ENCODE data around the gene ZDHHC14. TPM values are rescaled to one million over a fixed set of nuclear protein-coding genes. Genes with fewer than 3 reads are reported as not detected.
"Not testable (repeated sequence)": the region's sequence is repeated elsewhere in the genome, so short reads cannot be mapped to it uniquely, and the experiment has no call there.

The ZDHHC14 gene
- total RNA-seq, 6 experiments from 2014 or later, result 5.2 to 6.7 (median 6.0) TPM

DNA sequence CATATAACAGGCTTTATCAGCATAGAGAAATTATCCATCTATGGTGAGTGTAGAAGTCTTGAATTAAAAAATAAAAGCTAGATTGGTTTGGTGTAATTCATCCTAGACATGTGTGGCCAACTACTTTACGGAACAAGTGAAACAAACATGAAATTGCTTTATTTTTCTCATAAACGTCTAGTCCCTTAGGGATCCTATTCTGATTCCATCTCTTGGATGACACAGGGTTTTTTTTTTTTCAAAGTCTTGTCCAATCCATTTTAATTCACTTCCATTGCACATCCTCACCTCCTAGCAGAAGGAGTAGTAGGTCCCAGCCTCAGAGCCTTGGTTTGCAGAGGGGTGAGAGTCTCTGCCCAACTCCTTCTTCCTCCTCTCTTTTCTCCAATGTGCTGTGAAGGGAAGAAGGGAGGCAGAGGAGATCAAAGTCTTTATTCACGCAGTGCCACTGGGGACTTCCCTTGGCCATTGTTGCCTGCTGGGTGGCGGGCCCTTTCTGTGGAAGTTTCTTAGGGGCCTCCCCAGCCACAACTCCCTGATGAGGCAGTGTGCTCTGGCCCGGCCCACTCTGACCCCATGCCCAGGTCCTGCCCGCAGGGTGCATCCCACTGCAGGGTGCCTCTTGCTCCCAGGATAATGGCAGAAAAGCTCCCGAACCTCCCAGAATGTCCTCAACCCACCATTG lies 337.7 kb downstream of the ZDHHC14 start:
- no peak for DNase-seq
- TF ChIP-seq, protein P1, sequence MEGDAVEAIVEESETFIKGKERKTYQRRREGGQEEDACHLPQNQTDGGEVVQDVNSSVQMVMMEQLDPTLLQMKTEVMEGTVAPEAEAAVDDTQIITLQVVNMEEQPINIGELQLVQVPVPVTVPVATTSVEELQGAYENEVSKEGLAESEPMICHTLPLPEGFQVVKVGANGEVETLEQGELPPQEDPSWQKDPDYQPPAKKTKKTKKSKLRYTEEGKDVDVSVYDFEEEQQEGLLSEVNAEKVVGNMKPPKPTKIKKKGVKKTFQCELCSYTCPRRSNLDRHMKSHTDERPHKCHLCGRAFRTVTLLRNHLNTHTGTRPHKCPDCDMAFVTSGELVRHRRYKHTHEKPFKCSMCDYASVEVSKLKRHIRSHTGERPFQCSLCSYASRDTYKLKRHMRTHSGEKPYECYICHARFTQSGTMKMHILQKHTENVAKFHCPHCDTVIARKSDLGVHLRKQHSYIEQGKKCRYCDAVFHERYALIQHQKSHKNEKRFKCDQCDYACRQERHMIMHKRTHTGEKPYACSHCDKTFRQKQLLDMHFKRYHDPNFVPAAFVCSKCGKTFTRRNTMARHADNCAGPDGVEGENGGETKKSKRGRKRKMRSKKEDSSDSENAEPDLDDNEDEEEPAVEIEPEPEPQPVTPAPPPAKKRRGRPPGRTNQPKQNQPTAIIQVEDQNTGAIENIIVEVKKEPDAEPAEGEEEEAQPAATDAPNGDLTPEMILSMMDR (IDR thresholded peaks at IDR 0.05), result no peak
- H3K27me3 Mint-ChIP-seq (ENCODE audit: insufficient read depth), result peaks cover 29% of the 10 kb centered on the region
- H3K36me3 Mint-ChIP-seq (ENCODE audit: low read depth), result no peaks in the 10 kb centered on the region
- H3K9me3 Mint-ChIP-seq, result no peaks in the 10 kb centered on the region
- no peak overlapping the region for H3K27ac Mint-ChIP-seq
- peaks cover 49% of the 10 kb centered on the region for H3K4me1 Mint-ChIP-seq (ENCODE audit: low read depth)
- H3K4me3 Mint-ChIP-seq, result no peak overlapping the region

DNA sequence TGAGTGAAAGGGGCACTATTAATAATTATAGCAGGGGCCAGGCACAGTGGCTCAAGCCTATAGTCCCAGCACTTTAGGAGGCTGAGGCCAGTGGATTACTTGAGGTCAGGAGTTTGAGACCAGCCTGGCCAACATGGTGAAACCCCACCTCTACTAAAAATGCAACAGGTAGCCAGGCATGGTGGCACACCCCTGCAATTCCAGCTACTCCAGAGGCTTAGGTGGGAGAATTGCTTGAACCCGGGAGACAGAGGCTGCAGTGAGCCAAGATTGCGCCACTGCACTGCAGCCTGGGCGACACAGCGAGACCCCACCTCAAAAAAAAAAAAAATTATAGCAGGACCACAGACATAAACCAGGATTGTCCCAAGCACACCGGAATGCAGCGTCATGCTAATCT lies 340.0 kb downstream of the ZDHHC14 start:
- DNase-seq, H3K27ac Mint-ChIP-seq, H3K4me3 Mint-ChIP-seq: not testable (repeated sequence)
- Mint-ChIP-seq H3K4me1 (ENCODE audit: low read depth) (peaks cover 37% of the 10 kb centered on the region), H3K36me3 (ENCODE audit: low read depth) (peaks cover 14% of the 10 kb centered on the region), H3K9me3 (peaks cover 20% of the 10 kb centered on the region), H3K27me3 (ENCODE audit: insufficient read depth) (peaks cover 24% of the 10 kb centered on the region)

DNA sequence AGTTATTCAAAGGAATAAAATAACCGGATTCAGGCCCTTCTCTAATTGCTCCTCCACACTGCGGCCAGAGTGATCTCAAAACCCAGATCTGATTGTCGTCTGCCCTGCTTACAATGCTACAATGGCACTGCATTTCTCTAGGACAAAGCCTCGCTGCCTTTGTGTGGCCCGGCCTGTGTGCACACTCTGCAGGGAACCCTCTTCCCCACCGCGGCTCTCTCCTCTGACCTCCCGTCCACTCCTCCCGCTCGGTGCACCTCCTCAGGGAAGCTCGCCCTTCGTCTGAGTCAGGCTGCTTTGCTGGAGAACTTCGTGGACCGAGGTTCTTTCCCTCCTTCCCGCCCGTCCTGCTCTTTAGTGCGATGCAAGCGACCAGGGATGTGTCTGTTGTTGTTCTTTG lies 340.4 kb downstream of the ZDHHC14 start:
- no peak overlapping the region for H3K4me3 Mint-ChIP-seq
- peaks cover 26% of the 10 kb centered on the region for H3K27me3 Mint-ChIP-seq (ENCODE audit: insufficient read depth)
- TF ChIP-seq, protein P1 (IDR thresholded peaks at IDR 0.05), result no peak
- peaks cover 32% of the 10 kb centered on the region for H3K4me1 Mint-ChIP-seq (ENCODE audit: low read depth)
- DNase-seq, result no peak
- no peak overlapping the region for H3K27ac Mint-ChIP-seq
- peaks cover 24% of the 10 kb centered on the region for H3K9me3 Mint-ChIP-seq
- H3K36me3 Mint-ChIP-seq (ENCODE audit: low read depth), result peaks cover 19% of the 10 kb centered on the region

DNA sequence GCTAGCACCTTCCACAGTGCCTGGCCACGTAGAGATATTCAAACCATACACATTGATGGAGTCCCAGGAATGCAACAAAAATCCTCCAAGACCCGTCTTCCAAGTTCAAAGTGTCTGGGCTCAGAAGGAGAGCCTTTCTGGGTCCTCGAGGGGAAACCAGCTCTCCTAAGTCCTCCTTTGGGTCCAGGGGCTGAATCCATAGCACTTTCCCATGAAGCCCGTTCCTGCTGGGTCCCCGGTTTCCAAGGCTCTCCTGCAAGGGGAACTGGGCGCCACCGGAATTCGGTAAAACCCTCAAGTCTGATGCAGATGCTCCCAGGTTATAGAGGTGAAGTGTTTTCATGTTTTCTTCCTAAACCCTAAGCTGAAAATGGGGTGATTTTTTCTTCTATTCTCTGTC lies 340.8 kb downstream of the ZDHHC14 start:
- H3K4me1 Mint-ChIP-seq (ENCODE audit: low read depth), result peaks cover 28% of the 10 kb centered on the region
- H3K9me3 Mint-ChIP-seq, result peaks cover 24% of the 10 kb centered on the region
- TF ChIP-seq, protein P1 (IDR thresholded peaks at IDR 0.05), result no peak
- H3K27me3 Mint-ChIP-seq (ENCODE audit: insufficient read depth), result peaks cover 26% of the 10 kb centered on the region
- no peak overlapping the region for H3K27ac Mint-ChIP-seq
- peaks cover 19% of the 10 kb centered on the region for H3K36me3 Mint-ChIP-seq (ENCODE audit: low read depth)
- no peak overlapping the region for H3K4me3 Mint-ChIP-seq
- no peak for DNase-seq

DNA sequence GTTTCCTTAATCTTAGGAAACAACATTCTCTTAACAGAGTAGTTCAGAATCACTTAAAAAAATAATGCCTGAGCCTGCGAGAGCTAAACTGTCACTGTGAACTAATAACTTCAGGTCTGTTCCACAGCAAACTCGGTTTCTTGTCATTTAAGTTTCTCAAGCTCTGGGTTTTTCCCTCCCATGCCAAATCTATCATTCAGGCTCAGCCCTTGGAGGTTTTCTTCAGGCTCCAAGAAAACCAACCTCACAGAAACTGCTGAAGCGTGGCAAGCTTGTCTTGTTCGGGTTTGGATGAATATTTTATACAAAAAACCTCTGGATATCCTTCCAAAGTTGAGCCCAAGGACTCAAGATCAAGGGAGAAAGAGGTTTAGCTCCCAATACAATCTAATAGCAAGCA lies 342.4 kb downstream of the ZDHHC14 start:
- TF ChIP-seq, protein P1 (IDR thresholded peaks at IDR 0.05), result no peak
- DNase-seq, result no peak
- peaks cover 24% of the 10 kb centered on the region for H3K9me3 Mint-ChIP-seq
- peaks cover 19% of the 10 kb centered on the region for H3K36me3 Mint-ChIP-seq (ENCODE audit: low read depth)
- H3K27me3 Mint-ChIP-seq (ENCODE audit: insufficient read depth), result peaks cover 29% of the 10 kb centered on the region
- H3K4me1 Mint-ChIP-seq (ENCODE audit: low read depth), result peaks cover 20% of the 10 kb centered on the region
- H3K4me3 Mint-ChIP-seq, result no peak overlapping the region
- H3K27ac Mint-ChIP-seq, result no peak overlapping the region

DNA sequence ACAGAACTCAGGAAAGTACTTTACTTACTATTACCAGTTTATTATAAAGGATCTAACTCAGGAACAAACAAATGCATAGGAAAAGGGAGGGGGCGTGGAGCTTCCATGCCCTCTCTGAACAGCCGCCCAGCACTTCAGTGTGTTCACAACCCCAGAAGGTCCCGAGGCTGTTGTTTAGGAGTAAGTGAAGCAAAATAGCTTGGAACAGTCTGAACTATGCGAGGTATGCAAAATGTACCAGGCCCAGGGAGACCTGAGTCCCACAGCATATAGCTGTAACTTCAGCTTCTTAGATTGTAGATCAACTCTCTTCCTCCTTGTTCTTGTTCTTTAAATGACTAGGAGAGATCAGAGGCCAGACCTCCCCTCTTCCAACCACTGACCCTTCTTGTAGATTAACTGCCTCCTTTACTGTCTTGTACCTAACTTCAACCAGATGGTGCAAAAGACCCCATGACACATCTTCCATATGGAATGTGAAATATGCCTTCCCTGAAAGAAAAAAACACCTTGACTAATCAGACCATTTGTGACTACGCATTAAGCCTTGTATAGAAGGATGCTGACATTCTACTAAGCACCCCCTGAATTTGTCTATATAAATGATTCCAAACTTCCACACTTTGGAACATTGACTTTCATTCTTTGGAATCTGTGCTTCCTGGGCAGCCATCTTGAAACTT lies 343.3 kb downstream of the ZDHHC14 start:
- Mint-ChIP-seq H3K27me3 (ENCODE audit: insufficient read depth) (peaks cover 26% of the 10 kb centered on the region), H3K4me3 (no peak overlapping the region), H3K27ac (no peak overlapping the region; the same call in 1 of the 2 replicates), H3K9me3 (peaks cover 24% of the 10 kb centered on the region), H3K4me1 (ENCODE audit: low read depth) (peaks cover 15% of the 10 kb centered on the region), H3K36me3 (ENCODE audit: low read depth) (peaks cover 19% of the 10 kb centered on the region)
- DNase-seq, result no peak
- TF ChIP-seq, protein P1 (IDR thresholded peaks at IDR 0.05), result no peak

All from HFFc6 (cell line).